Activated naive CD8-positive, alpha-beta T cell (primary cell): ENCODE measurements around the gene HBEGF.

Experiments used
- H3K27ac Mint-ChIP-seq: one replicate; pipeline ENCODE4 v1.8.0; 2021; ENCODE audit warnings: mixed read lengths
- H3K27me3 Mint-ChIP-seq: one replicate; pipeline ENCODE4 v1.8.0; 2021; ENCODE audit warnings: mixed read lengths
- H3K36me3 Mint-ChIP-seq: one replicate; pipeline ENCODE4 v1.8.0; 2021; ENCODE audit warnings: mixed read lengths
- H3K4me1 Mint-ChIP-seq: one replicate; pipeline ENCODE4 v1.8.0; 2021; ENCODE audit warnings: low read depth, mixed read lengths
- H3K4me3 Mint-ChIP-seq: one replicate; pipeline ENCODE4 v1.8.0; 2021; ENCODE audit warnings: mild to moderate bottlenecking, mixed read lengths
- H3K9me3 Mint-ChIP-seq: one replicate; pipeline ENCODE4 v1.8.0; 2021; ENCODE audit warnings: low read depth, mixed read lengths

The HBEGF gene

GRCh38 chr5:140310434-140310833 is 36.0 kb downstream of the HBEGF start:
- H3K36me3 Mint-ChIP-seq, result no peaks in the 10 kb centered on the region
- H3K4me1 Mint-ChIP-seq, result no peaks in the 10 kb centered on the region
- H3K27me3 Mint-ChIP-seq, result no peaks in the 10 kb centered on the region
- no peak overlapping the region for H3K27ac Mint-ChIP-seq
- H3K4me3 Mint-ChIP-seq, result no peak overlapping the region
- H3K9me3 Mint-ChIP-seq, result no peaks in the 10 kb centered on the region

- Mint-ChIP-seq H3K4me3 (no peak overlapping the region), H3K27ac (no peak overlapping the region), H3K27me3 (no peaks in the 10 kb centered on the region), H3K36me3 (no peaks in the 10 kb centered on the region), H3K4me1 (no peaks in the 10 kb centered on the region), H3K9me3 (no peaks in the 10 kb centered on the region)
These were observed 36.6 kb downstream of the HBEGF start for GRCh38 chr5:140309706-140310249.

- no peaks in the 10 kb centered on the region for H3K27me3 Mint-ChIP-seq
- H3K4me3 Mint-ChIP-seq, result no peak overlapping the region
- H3K4me1 Mint-ChIP-seq, result peaks cover 24% of the 10 kb centered on the region
- H3K27ac Mint-ChIP-seq, result no peak overlapping the region
- no peaks in the 10 kb centered on the region for H3K9me3 Mint-ChIP-seq
- H3K36me3 Mint-ChIP-seq, result no peaks in the 10 kb centered on the region
These were observed 40.9 kb downstream of the HBEGF start for GRCh38 chr5:140305471-140305870.

GRCh38 chr5:140303966-140304365 is 42.4 kb downstream of the HBEGF start:
- Mint-ChIP-seq H3K27ac (no peak overlapping the region), H3K9me3 (no peaks in the 10 kb centered on the region), H3K27me3 (no peaks in the 10 kb centered on the region), H3K36me3 (peaks cover 5% of the 10 kb centered on the region), H3K4me1 (peaks cover 28% of the 10 kb centered on the region), H3K4me3 (no peak overlapping the region)

GRCh38 chr5:140302786-140303639 is 43.4 kb downstream of the HBEGF start, which contains the start of gene PFDN1:
Gene PFDN1 (minus strand): TSS chr5:140303101. CDS start chr5:140303073, 28 bp downstream.
- Mint-ChIP-seq H3K27me3 (no peaks in the 10 kb centered on the region), H3K4me3 (peak within 1 kb of the TSS; percentile 96), H3K9me3 (no peaks in the 10 kb centered on the region), H3K4me1 (peaks cover 32% of the 10 kb centered on the region), H3K27ac (peak within 1 kb of the TSS; percentile 96), H3K36me3 (peaks cover 7% of the 10 kb centered on the region)

- H3K27ac Mint-ChIP-seq, result no peak overlapping the region
- H3K4me1 Mint-ChIP-seq, result peaks cover 45% of the 10 kb centered on the region
- peaks cover 8% of the 10 kb centered on the region for H3K36me3 Mint-ChIP-seq
- peak overlapping the region; percentile 96 for H3K4me3 Mint-ChIP-seq
- no peaks in the 10 kb centered on the region for H3K27me3 Mint-ChIP-seq
- H3K9me3 Mint-ChIP-seq, result no peaks in the 10 kb centered on the region
These were observed 45.3 kb downstream of the HBEGF start for GRCh38 chr5:140301136-140301535.

- Mint-ChIP-seq H3K4me3 (no peak overlapping the region), H3K9me3 (no peaks in the 10 kb centered on the region), H3K27me3 (no peaks in the 10 kb centered on the region), H3K27ac (no peak overlapping the region), H3K4me1 (peaks cover 56% of the 10 kb centered on the region), H3K36me3 (peaks cover 10% of the 10 kb centered on the region)
These were observed 47.3 kb downstream of the HBEGF start for GRCh38 chr5:140299056-140299455.

- Mint-ChIP-seq H3K4me3 (no peak overlapping the region), H3K27ac (no peak overlapping the region)
These were observed 48.2 kb downstream of the HBEGF start for GRCh38 chr5:140298183-140298601.

GRCh38 chr5:140297283-140297682 is 49.1 kb downstream of the HBEGF start:
- Mint-ChIP-seq H3K27ac (no peak overlapping the region), H3K27me3 (no peaks in the 10 kb centered on the region), H3K4me1 (peaks cover 64% of the 10 kb centered on the region)

More at GRCh38 chr5:140298183-140298601, 48.2 kb downstream of the HBEGF start:
- Mint-ChIP-seq H3K36me3 (peaks cover 10% of the 10 kb centered on the region), H3K9me3 (no peaks in the 10 kb centered on the region), H3K27me3 (no peaks in the 10 kb centered on the region), H3K4me1 (peaks cover 62% of the 10 kb centered on the region)

GRCh38 chr5:140296289-140296688 is 50.1 kb downstream of the HBEGF start:
- no peak overlapping the region for H3K4me3 Mint-ChIP-seq
- no peak overlapping the region for H3K27ac Mint-ChIP-seq
- no peaks in the 10 kb centered on the region for H3K9me3 Mint-ChIP-seq
- H3K27me3 Mint-ChIP-seq, result no peaks in the 10 kb centered on the region
- peaks cover 12% of the 10 kb centered on the region for H3K36me3 Mint-ChIP-seq
- H3K4me1 Mint-ChIP-seq, result peaks cover 61% of the 10 kb centered on the region

More at GRCh38 chr5:140297283-140297682, 49.1 kb downstream of the HBEGF start:
- Mint-ChIP-seq H3K9me3 (no peaks in the 10 kb centered on the region), H3K36me3 (peaks cover 10% of the 10 kb centered on the region), H3K4me3 (no peak overlapping the region)

- H3K27me3 Mint-ChIP-seq, result no peaks in the 10 kb centered on the region
- peaks cover 61% of the 10 kb centered on the region for H3K4me1 Mint-ChIP-seq
- H3K4me3 Mint-ChIP-seq, result no peak overlapping the region
- H3K27ac Mint-ChIP-seq, result no peak overlapping the region
- H3K36me3 Mint-ChIP-seq, result peaks cover 13% of the 10 kb centered on the region
- H3K9me3 Mint-ChIP-seq, result no peaks in the 10 kb centered on the region
These were observed 51.0 kb downstream of the HBEGF start for GRCh38 chr5:140295414-140295813.

- peaks cover 10% of the 10 kb centered on the region for H3K36me3 Mint-ChIP-seq
- no peaks in the 10 kb centered on the region for H3K9me3 Mint-ChIP-seq
- H3K27ac Mint-ChIP-seq, result no peak overlapping the region
- no peaks in the 10 kb centered on the region for H3K27me3 Mint-ChIP-seq
- H3K4me3 Mint-ChIP-seq, result no peak overlapping the region
- peaks cover 60% of the 10 kb centered on the region for H3K4me1 Mint-ChIP-seq
These were observed 51.6 kb downstream of the HBEGF start for GRCh38 chr5:140294753-140295152.

GRCh38 chr5:140293849-140294100 is 52.6 kb downstream of the HBEGF start:
- no peak overlapping the region for H3K4me3 Mint-ChIP-seq
- H3K9me3 Mint-ChIP-seq, result no peaks in the 10 kb centered on the region
- no peak overlapping the region for H3K27ac Mint-ChIP-seq
- peaks cover 7% of the 10 kb centered on the region for H3K36me3 Mint-ChIP-seq
- peaks cover 62% of the 10 kb centered on the region for H3K4me1 Mint-ChIP-seq
- no peaks in the 10 kb centered on the region for H3K27me3 Mint-ChIP-seq

GRCh38 chr5:140293091-140293848 is 53.1 kb downstream of the HBEGF start:
- Mint-ChIP-seq H3K9me3 (no peaks in the 10 kb centered on the region), H3K4me1 (peaks cover 60% of the 10 kb centered on the region), H3K36me3 (peaks cover 7% of the 10 kb centered on the region), H3K4me3 (peak overlapping the region; percentile 14), H3K27me3 (no peaks in the 10 kb centered on the region), H3K27ac (no peak overlapping the region)
